GM18907 (cell line): ENCODE data around the gene ABRACL.
"Not testable (repeated sequence)": the region's sequence is repeated elsewhere in the genome, so short reads cannot be mapped to it uniquely, and the experiment has no call there.

Experiments
- ATAC-seq: cut with Tn5 transposase; IDR thresholded peaks from one replicate; pipeline ENCODE4 v1.9.1; 2021; ENCODE audit warnings: mild to moderate bottlenecking, moderate library complexity; ENCODE audit not compliant: unreplicated experiment

ABRACL gene

GRCh38 chr6:139010674-139011073 lies 17.9 kb upstream of the ABRACL start:
- no peak for ATAC-seq

GRCh38 chr6:139011980-139012379 lies 16.6 kb upstream of the ABRACL start:
- ATAC-seq: no peak

GRCh38 chr6:139013185-139013800 lies 15.3 kb upstream of the ABRACL start:
- ATAC-seq: no peak

- ATAC-seq: no peak
Observed at GRCh38 chr6:139014945-139015344, 13.6 kb upstream of the ABRACL start.

GRCh38 chr6:139016337-139017213 lies 12.0 kb upstream of the ABRACL start:
- ATAC-seq: peak; percentile 71

GRCh38 chr6:139017227-139017626 lies 11.3 kb upstream of the ABRACL start:
- ATAC-seq: no peak

- ATAC-seq: no peak
Observed at GRCh38 chr6:139019722-139020121, 8.8 kb upstream of the ABRACL start.

GRCh38 chr6:139020689-139021088 lies 7.9 kb upstream of the ABRACL start:
- no peak for ATAC-seq

- not testable (repeated sequence) for ATAC-seq
Observed at GRCh38 chr6:139025416-139025815, 3.1 kb upstream of the ABRACL start.

GRCh38 chr6:139027620-139028182 lies 844 bp upstream of the ABRACL start:
- ATAC-seq: no peak

GRCh38 chr6:139028215-139028657 lies 309 bp upstream of the ABRACL start:
- peak; percentile 1 for ATAC-seq

- peak; percentile 45 for ATAC-seq
Observed at GRCh38 chr6:139029470-139030227, 1.1 kb downstream of the ABRACL start.

GRCh38 chr6:139030228-139030963 lies 1.9 kb downstream of the ABRACL start:
- ATAC-seq: peak; percentile 65

- no peak for ATAC-seq
Observed at GRCh38 chr6:139037490-139037889, 8.9 kb downstream of the ABRACL start.

GRCh38 chr6:139044250-139044649 lies 15.7 kb downstream of the ABRACL start:
- ATAC-seq: no peak

- no peak for ATAC-seq
Observed at GRCh38 chr6:139047677-139048076, 19.1 kb downstream of the ABRACL start.

GRCh38 chr6:139048912-139049311 lies 20.4 kb downstream of the ABRACL start:
- ATAC-seq: not testable (repeated sequence)

GRCh38 chr6:139050131-139050769 lies 21.7 kb downstream of the ABRACL start:
- ATAC-seq: not testable (repeated sequence)

GRCh38 chr6:139050770-139051313 lies 22.3 kb downstream of the ABRACL start:
- ATAC-seq: no peak
